Right lobe of liver (tissue), 6 donors: Measurements from ENCODE around the gene SOBP. TPM values are rescaled to one million over a fixed set of nuclear protein-coding genes. Genes with fewer than 3 reads are reported as not detected.

Experiments
- ATAC-seq, 4 donors: fragments of 200-7000 bp; cut with Tn5 transposase; one replicate each; pipeline ENCODE4 v1.9.1; 2020; ENCODE audit warnings: mild to moderate bottlenecking in 4 of 4, moderate library complexity in 4 of 4
- DNase-seq, 3 donors: peaks; one replicate each; pipeline ENCODE4 v3.0.0-alpha.2; 2020
- H3K27ac ChIP-seq, 3 donors: fragments of 200-600 bp; one replicate each; pipeline ENCODE4 v1.8.0; 2022
- H3K27me3 ChIP-seq, 2 donors: fragments of 200-600 bp; one replicate each; pipeline ENCODE4 v1.8.0; 2022
- H3K36me3 ChIP-seq, 4 donors: fragments of 200-600 bp; sonication (generic) in 1 of 4; one replicate each; pipeline versions ENCODE4 v1.5.1 to v1.8.0; 2017 to 2022; ENCODE audit warnings: control low read depth in 1 of 4
- H3K4me1 ChIP-seq, 4 donors: fragments of 200-600 bp; sonication (generic) in 1 of 4; one replicate each; pipeline versions ENCODE4 v1.5.1 to v1.8.0; 2017 to 2022; ENCODE audit warnings: control low read depth in 1 of 4
- H3K4me3 ChIP-seq, 3 donors: fragments of 200-600 bp; one replicate each; pipeline ENCODE4 v1.8.0; 2022
- H3K9me3 ChIP-seq, 4 donors: fragments of 200-600 bp; sonication (generic) in 1 of 4; one replicate each; pipeline versions ENCODE4 v1.5.1 to v1.8.0; 2017 to 2022; ENCODE audit warnings: control low read depth in 1 of 4
- CTCF ChIP-seq, 4 donors: fragments of 200-600 bp in 3 of 4; fragments of 450-650 bp in 1 of 4; IDR thresholded peaks; one replicate each; pipeline versions ENCODE4 v1.5.1 to v1.8.0; 2016 to 2022; ENCODE audit warnings: antibody characterized with exemption in 4 of 4, mild to moderate bottlenecking in 2 of 4
- POLR2A ChIP-seq: fragments of 450-650 bp; IDR thresholded peaks from one replicate; pipeline ENCODE4 v1.6.1; 2017; ENCODE audit warnings: antibody characterized with exemption, mild to moderate bottlenecking
- WGBS: methylation state at CpG from one replicate; pipeline ENCODE4 v1.1.6; 2018; ENCODE audit warnings: low coverage, low lambda C conversion rate; ENCODE audit not compliant: insufficient coverage; ENCODE audit errors: missing lambda C conversion rate; 5-methylcytosine and 5-hydroxymethylcytosine counted together
- intact Hi-C, 2 donors: fragments of 100-400 bp; cut with DNase I; formaldehyde crosslinking; loops; one replicate each; pipeline versions ENCODE4 v1.11.2 to v1.14.1; 2022
- total RNA-seq, 6 experiments: library from RNA; depleted of rRNA in 2 of 6; stranded (reverse); fragments of >200 nt in 2 of 6; fragmentation: NEBNext Ultra II Directional in 3 of 6; extraction: Animal tissue kit (Norgen Biotek cat#: 25700) in 3 of 6; gene quantifications; one replicate each; pipeline versions ENCODE4 v1.1.0 to v1.2.4, GENCODE V29; 2016 to 2023
- donor health status: DM: no; HTN: yes; CAD: no.
- donor health status: DM: no; HTN: no; CAD: no.
- donor health status: DM: no; HTN: no; CAD: no.
- donor health status: DM: no; HTN: yes; CAD: no.
- donor health status: DM: no; HTN: yes; CAD: no.

Gene SOBP
- total RNA-seq, 6 experiments from 2014 or later, result 1.3 to 3.5 (median 1.6) TPM

GRCh38 chr6:107660839-107661238 is 170.9 kb downstream of the SOBP start:
- 95% methylated on average over 2 of the region's 11 CpGs for WGBS
- H3K4me3 ChIP-seq, result no peak overlapping the region
- DNase-seq (no peak), ATAC-seq (peak in 2 of 4 donors; percentile 19 to 43)
- peaks cover 0 to 8% (median under 1%) of the 10 kb centered on the region in 4 donors for H3K4me1 ChIP-seq
- H3K27me3 ChIP-seq, result no peaks in the 10 kb centered on the region
- no peaks in the 10 kb centered on the region for H3K9me3 ChIP-seq
- H3K27ac ChIP-seq, result no peak overlapping the region
- intact Hi-C loops, result no loop called here
- H3K36me3 ChIP-seq, result no peaks in the 10 kb centered on the region
- TF ChIP-seq CTCF (IDR thresholded peaks at IDR 0.05) (no peak), POLR2A (no peak)

DNA sequence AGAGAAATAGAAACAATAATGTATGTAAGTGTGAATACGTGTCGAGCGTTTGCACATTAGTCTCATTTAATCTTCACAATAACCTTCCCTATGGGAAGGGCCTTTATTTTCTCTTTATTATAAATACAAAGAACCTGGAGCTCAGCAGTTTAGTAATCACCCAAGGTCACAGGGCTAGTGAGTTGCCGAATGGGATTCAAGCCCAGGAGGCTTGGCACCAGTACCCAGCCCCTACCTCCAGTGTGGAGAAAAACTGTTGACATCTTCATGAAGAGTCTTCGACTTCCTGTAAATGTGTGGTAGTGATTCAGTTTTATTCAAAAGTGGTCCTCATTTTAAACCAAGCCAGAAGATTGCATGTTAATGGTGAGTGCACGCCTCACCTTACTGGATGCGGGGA is 171.4 kb downstream of the SOBP start:
- ATAC-seq, result peak in 2 of 4 donors; percentile 14 to 59
- H3K36me3 ChIP-seq, result no peaks in the 10 kb centered on the region

DNA sequence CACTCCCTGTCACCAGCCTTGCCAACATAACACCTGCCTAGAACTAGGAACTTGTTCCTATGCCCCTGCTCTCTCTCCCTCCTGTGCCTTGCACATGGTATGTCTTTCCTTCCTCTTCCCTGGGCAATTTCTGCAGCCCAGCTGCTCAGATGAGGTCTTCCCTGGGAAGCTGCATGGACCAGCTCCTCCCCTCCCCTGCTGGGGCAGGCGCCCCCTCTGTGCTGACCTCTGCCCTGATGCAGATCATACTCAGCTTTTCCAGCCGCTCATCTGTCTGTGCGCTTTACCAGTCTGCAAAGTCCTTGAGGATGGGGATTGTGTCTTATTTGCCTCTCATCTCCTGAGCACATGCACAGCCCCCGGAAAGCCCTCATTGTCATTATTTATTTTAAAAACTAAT is 172.4 kb downstream of the SOBP start:
- no peak overlapping the region for H3K4me3 ChIP-seq
- WGBS, result 86% methylated on average over 3 of the region's 4 CpGs
- H3K9me3 ChIP-seq, result no peaks in the 10 kb centered on the region
- no peak overlapping the region for H3K27ac ChIP-seq
- intact Hi-C loops, result no loop called here
- ATAC-seq (no peak), DNase-seq (no peak)
- H3K27me3 ChIP-seq, result no peaks in the 10 kb centered on the region
- H3K36me3 ChIP-seq, result no peaks in the 10 kb centered on the region
- TF ChIP-seq CTCF (IDR thresholded peaks at IDR 0.05) (no peak), POLR2A (no peak)
- peaks cover 0 to 8% (median under 1%) of the 10 kb centered on the region in 4 donors for H3K4me1 ChIP-seq

More for the DNA sequence above, 171.4 kb downstream of the SOBP start:
- Histone ChIP-seq H3K27ac (no peak overlapping the region), H3K4me3 (no peak overlapping the region), H3K9me3 (no peaks in the 10 kb centered on the region), H3K4me1 (peaks cover 0 to 8% (median under 1%) of the 10 kb centered on the region in 4 donors), H3K27me3 (no peaks in the 10 kb centered on the region)
- 70% methylated on average over 6 of the region's 7 CpGs for WGBS
- DNase-seq, result no peak
- intact Hi-C loops, result no loop called here
- no peak for TF ChIP-seq POLR2A
- no peak for TF ChIP-seq CTCF (IDR thresholded peaks at IDR 0.05)

DNA sequence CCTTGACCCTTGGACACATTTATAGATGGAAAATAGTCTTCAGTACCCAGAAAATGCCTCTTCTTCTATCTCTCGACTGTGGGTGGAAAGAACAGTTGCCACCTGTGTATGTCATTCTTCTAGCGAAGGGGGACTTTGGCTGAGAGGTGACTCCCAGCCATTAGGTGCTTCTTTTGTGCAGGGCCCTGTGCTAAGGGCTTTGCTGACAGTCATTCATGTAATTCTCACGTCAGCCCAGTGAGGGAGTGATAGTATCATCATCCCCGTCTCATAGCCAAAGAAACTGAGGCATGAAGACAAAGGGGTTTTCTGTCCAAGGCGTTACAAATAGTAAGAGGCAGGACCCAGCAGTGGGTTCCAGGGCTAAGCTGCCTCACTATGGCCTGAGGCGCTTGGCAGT is 173.4 kb downstream of the SOBP start:
- Histone ChIP-seq H3K27me3 (no peaks in the 10 kb centered on the region), H3K4me1 (peaks cover 0 to 8% (median under 1%) of the 10 kb centered on the region in 4 donors), H3K27ac (no peak overlapping the region), H3K4me3 (no peak overlapping the region), H3K9me3 (no peaks in the 10 kb centered on the region), H3K36me3 (no peaks in the 10 kb centered on the region)
- TF ChIP-seq CTCF (IDR thresholded peaks at IDR 0.05), result no peak
- DNase-seq (no peak), ATAC-seq (no peak)
- intact Hi-C loops, result no loop called here
- WGBS, result 69% methylated on average over 5 of the region's 6 CpGs

GRCh38 chr6:107665382-107665781 is 175.5 kb downstream of the SOBP start:
- no peak for ATAC-seq
- no peak overlapping the region for H3K27ac ChIP-seq
- H3K9me3 ChIP-seq, result no peaks in the 10 kb centered on the region
- no peak overlapping the region for H3K4me3 ChIP-seq
- no peaks in the 10 kb centered on the region for H3K27me3 ChIP-seq
- DNase-seq, result no peak
- no peaks in the 10 kb centered on the region for H3K36me3 ChIP-seq
- WGBS, result 54% methylated on average over 4 of the region's 4 CpGs
- TF ChIP-seq POLR2A (no peak), CTCF (IDR thresholded peaks at IDR 0.05) (no peak)
- peaks cover 0 to 8% (median under 1%) of the 10 kb centered on the region in 4 donors for H3K4me1 ChIP-seq
- intact Hi-C loops, result no loop called here
